Hypothalamus (tissue), 51 donors: ENCODE results near the gene SMPD2.

Experiments
- DNase-seq, 51 donors: peaks; one replicate each; lab custom pipeline; 2025; lab: John Stamatoyannopoulos, UW

The SMPD2 gene

GRCh38 chr6:109440331-109441068, at the start of gene SMPD2, which contains the start of gene PPIL6:
SMPD2 (plus strand) TSS chr6:109440724; CDS start chr6:109441122, 398 bp downstream.
PPIL6 (minus strand) TSS chr6:109440628; CDS start chr6:109440590, 38 bp downstream.
- DNase-seq = peak in 48 of 51 donors; percentile 39 to 90 (median 79)

- DNase-seq = no peak
These were observed 47.2 kb upstream of the SMPD2 start for GRCh38 chr6:109393157-109393885.

- DNase-seq = peak in 1 of 51 donors; percentile 11
These were observed 46.6 kb upstream of the SMPD2 start for GRCh38 chr6:109393886-109394281.

GRCh38 chr6:109396046-109396718, 44.3 kb upstream of the SMPD2 start:
- no peak for DNase-seq

GRCh38 chr6:109397020-109397419, 43.5 kb upstream of the SMPD2 start:
- DNase-seq = peak in 2 of 51 donors; percentile 2 to 6

- DNase-seq = no peak
These were observed 34.3 kb upstream of the SMPD2 start for GRCh38 chr6:109406196-109406595.

GRCh38 chr6:109411034-109411433, 29.5 kb upstream of the SMPD2 start:
- no peak for DNase-seq

GRCh38 chr6:109417646-109418045, 22.9 kb upstream of the SMPD2 start:
- DNase-seq = no peak

GRCh38 chr6:109420751-109421150, 19.8 kb upstream of the SMPD2 start:
- DNase-seq = no peak

- no peak for DNase-seq
These were observed 19.3 kb upstream of the SMPD2 start for GRCh38 chr6:109421184-109421583.

GRCh38 chr6:109424946-109425345, 15.6 kb upstream of the SMPD2 start:
- DNase-seq = no peak

- DNase-seq = no peak
These were observed 11.5 kb upstream of the SMPD2 start for GRCh38 chr6:109428889-109429477.

- no peak for DNase-seq
These were observed 11.0 kb upstream of the SMPD2 start for GRCh38 chr6:109429496-109429895.

- DNase-seq = no peak
These were observed 6.1 kb upstream of the SMPD2 start for GRCh38 chr6:109434456-109434855.

- no peak for DNase-seq
These were observed 4.5 kb upstream of the SMPD2 start for GRCh38 chr6:109436041-109436440.

GRCh38 chr6:109441069-109441816, 719 bp downstream of the SMPD2 start:
- peak in 7 of 51 donors; percentile 14 to 59 (median 47) for DNase-seq

GRCh38 chr6:109442393-109442924, 1.9 kb downstream of the SMPD2 start:
- no peak for DNase-seq

- DNase-seq = no peak
These were observed 3.0 kb downstream of the SMPD2 start for GRCh38 chr6:109443425-109443950.

- DNase-seq = no peak
These were observed 4.9 kb downstream of the SMPD2 start for GRCh38 chr6:109445382-109445781.

- no peak for DNase-seq
These were observed 5.5 kb downstream of the SMPD2 start for GRCh38 chr6:109446072-109446471.
